ENCODE measurements around the gene YWHAH.

DNA sequence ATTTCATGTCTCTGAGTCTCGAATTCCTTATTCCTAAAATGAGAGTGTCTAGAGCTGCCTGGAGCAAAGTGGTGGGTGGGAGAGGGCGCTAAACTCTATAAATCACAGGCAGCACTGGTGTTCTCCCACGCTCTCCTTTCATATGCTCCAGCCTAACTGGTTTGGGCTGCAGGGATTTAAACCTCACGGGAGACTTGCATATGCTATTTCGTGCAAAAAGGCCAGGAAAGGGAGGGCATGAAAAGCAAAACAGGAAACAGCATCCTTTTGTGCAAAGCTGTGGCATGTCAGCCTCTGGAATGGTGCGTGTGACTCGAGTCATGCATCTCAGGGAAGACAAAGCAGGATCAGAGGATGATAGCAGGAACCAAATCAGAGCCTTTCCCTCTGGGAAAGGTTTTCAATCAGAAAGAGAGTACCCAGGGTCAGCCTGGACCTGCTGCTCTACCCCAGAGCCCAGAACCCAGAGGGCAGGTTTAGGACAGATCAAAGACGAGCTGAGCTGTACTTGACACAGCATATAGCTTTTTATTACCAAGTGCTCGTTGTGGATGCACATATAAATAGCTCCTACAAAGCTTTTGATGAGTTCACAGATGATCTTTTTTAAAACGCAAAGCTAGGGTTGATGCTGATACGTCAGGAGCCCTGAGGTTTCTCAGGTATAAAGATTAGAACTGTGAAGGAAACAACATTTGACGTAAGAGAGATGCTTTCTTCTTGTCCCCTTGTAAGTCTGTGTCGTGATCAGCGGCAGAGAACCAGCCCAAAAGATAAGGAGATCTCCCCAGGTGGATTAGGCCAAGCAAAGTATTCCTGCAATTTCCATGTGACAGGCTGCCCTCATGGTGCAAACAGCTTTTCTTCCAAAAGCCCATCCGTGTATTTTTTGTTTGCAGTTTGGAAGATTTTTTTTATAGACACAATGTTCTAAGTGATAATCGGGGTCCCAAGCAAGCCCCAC is 46.2 kb upstream of the YWHAH start:
- TF ChIP-seq, protein P1, sequence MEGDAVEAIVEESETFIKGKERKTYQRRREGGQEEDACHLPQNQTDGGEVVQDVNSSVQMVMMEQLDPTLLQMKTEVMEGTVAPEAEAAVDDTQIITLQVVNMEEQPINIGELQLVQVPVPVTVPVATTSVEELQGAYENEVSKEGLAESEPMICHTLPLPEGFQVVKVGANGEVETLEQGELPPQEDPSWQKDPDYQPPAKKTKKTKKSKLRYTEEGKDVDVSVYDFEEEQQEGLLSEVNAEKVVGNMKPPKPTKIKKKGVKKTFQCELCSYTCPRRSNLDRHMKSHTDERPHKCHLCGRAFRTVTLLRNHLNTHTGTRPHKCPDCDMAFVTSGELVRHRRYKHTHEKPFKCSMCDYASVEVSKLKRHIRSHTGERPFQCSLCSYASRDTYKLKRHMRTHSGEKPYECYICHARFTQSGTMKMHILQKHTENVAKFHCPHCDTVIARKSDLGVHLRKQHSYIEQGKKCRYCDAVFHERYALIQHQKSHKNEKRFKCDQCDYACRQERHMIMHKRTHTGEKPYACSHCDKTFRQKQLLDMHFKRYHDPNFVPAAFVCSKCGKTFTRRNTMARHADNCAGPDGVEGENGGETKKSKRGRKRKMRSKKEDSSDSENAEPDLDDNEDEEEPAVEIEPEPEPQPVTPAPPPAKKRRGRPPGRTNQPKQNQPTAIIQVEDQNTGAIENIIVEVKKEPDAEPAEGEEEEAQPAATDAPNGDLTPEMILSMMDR (IDR thresholded peaks at IDR 0.05; ENCODE audit: borderline replicate concordance, extremely low read depth, low read length, poor library complexity, severe bottlenecking) = no peak
- TF ChIP-seq EZH2 (IDR thresholded peaks at IDR 0.05; ENCODE audit: borderline replicate concordance, low read depth, low read length, severe bottlenecking) = no peak

All from DND-41 (cell line).